ENCODE data around the gene FICD. TPM values are rescaled to one million over a fixed set of nuclear protein-coding genes. Genes with fewer than 3 reads are reported as not detected.

FICD gene
- polyA plus RNA-seq, 3 donors = 1.00 to 1.9 (median 1.6) TPM

DNA sequence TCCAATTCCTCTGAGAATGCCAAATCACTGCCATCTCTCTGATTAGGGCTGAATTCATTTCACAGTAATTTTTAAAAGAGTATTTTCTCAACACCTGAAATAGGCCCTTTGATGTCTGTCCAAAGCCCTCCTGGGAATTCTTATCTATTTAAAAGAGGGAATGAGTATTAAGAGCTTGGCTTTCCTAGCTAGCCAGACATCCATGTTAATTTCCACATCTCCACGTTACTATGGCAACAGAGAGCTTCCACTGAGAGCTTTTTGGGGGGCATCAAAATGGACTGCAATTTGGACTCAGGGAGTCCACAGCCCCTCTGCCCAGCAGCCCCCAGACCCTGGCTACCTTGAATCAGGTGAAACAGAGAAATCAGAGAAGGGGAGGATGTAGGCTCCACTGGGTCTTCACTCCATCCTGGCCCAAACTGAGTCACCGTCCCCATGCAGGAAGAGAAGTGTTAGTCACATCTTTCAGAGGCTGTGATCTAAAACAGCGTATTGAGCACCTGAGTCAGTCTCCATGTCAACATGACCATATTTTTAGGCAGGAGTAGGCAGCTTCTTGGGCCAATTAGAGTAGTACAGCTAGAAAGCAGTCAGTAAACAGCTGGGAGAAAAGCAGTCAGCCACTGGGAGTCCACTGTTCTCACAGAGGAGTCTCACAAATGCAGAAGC is 7.0 kb upstream of the FICD start:
- TF ChIP-seq, protein P1, sequence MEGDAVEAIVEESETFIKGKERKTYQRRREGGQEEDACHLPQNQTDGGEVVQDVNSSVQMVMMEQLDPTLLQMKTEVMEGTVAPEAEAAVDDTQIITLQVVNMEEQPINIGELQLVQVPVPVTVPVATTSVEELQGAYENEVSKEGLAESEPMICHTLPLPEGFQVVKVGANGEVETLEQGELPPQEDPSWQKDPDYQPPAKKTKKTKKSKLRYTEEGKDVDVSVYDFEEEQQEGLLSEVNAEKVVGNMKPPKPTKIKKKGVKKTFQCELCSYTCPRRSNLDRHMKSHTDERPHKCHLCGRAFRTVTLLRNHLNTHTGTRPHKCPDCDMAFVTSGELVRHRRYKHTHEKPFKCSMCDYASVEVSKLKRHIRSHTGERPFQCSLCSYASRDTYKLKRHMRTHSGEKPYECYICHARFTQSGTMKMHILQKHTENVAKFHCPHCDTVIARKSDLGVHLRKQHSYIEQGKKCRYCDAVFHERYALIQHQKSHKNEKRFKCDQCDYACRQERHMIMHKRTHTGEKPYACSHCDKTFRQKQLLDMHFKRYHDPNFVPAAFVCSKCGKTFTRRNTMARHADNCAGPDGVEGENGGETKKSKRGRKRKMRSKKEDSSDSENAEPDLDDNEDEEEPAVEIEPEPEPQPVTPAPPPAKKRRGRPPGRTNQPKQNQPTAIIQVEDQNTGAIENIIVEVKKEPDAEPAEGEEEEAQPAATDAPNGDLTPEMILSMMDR (IDR thresholded peaks at IDR 0.05) = no peak
- Histone ChIP-seq H3K4me2 (replicated peaks; ENCODE audit: extremely low read depth, low read length, poor library complexity, severe bottlenecking) (no peak overlapping the region), H3K9ac (ENCODE audit: insufficient read depth, low read length, poor library complexity, severe bottlenecking) (no peak overlapping the region), H3K9me3 (replicated peaks in 1 of 2; ENCODE audit: control insufficient read depth in 1 of 2, insufficient read depth in 1 of 2, low read length in 2 of 2) (peaks cover 4 to 6% of the 10 kb centered on the region in 2 donors), H3K79me2 (ENCODE audit: insufficient read depth, low read length) (no peaks in the 10 kb centered on the region), H4K20me1 (ENCODE audit: insufficient read depth, low read length) (no peaks in the 10 kb centered on the region), H3K27me3 (ENCODE audit: control insufficient read depth in 2 of 2, insufficient read depth in 2 of 2, low read length in 2 of 2) (peaks cover 0 to 2% of the 10 kb centered on the region in 2 donors), H3K27ac (ENCODE audit: low read depth in 1 of 2, low read length in 2 of 2) (no peak overlapping the region), H3K36me3 (replicated peaks in 1 of 2; ENCODE audit: control insufficient read depth in 1 of 2, insufficient read depth in 2 of 2, low read length in 2 of 2) (no peaks in the 10 kb centered on the region), H3K4me1 (ENCODE audit: control insufficient read depth in 1 of 2, insufficient read depth in 2 of 2, low read length in 2 of 2) (peaks cover 3 to 11% of the 10 kb centered on the region in 2 donors), H2AFZ (ENCODE audit: insufficient read depth, low read depth, low read length, poor library complexity, severe bottlenecking) (no peak overlapping the region), H3K4me3 (replicated peaks in 1 of 3; ENCODE audit: low read depth in 2 of 3, low read length in 3 of 3) (no peak overlapping the region)
- peaks cover 8 to 16% (median 10%) of the 10 kb centered on the region in 3 donors for H3K27me3 Mint-ChIP-seq (ENCODE audit: low read depth in 3 of 3)
- H3K27ac Mint-ChIP-seq = peak overlapping the region in 1 of 7 donors; percentile 62
- peaks cover 9 to 23% (median 14%) of the 10 kb centered on the region in 7 donors for H3K9me3 Mint-ChIP-seq
- intact Hi-C loops (cut with micrococcal nuclease) = no loop called here
- no peak for DNase-seq
- no peaks in the 10 kb centered on the region for H3K36me3 Mint-ChIP-seq
- WGBS (ENCODE audit: insufficient coverage) = 72% methylated on average over 3 of the region's 3 CpGs
- peaks cover 12% of the 10 kb centered on the region for H3K4me1 Mint-ChIP-seq
- H3K4me3 Mint-ChIP-seq = no peak overlapping the region

DNA sequence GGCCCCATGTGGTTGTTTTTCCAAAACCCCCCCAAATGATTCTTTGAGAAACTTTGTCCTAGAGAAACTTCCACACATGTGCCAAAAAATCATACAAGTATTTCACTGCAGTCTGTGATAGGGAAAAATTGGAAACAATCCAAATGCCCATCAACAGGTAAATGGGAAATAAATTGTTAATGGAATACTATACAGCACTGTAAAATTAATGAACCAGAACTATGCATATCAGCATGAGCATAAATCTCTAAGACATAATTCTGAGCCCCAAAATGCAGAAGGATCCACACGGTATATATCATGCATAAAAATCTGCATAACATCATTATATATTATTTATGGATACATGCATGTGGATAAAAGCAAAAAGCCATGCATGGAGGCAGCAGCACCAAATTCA is 5.3 kb upstream of the FICD start:
- H3K4me3 Mint-ChIP-seq = no peak overlapping the region
- DNase-seq = no peak

More for the DNA sequence above, 5.3 kb upstream of the FICD start:
- TF ChIP-seq, protein P1 (IDR thresholded peaks at IDR 0.05) = no peak
- Histone ChIP-seq H3K4me1 (ENCODE audit: control insufficient read depth in 1 of 2, insufficient read depth in 2 of 2, low read length in 2 of 2) (peaks cover 4 to 10% of the 10 kb centered on the region in 2 donors), H4K20me1 (ENCODE audit: insufficient read depth, low read length) (no peaks in the 10 kb centered on the region), H2AFZ (ENCODE audit: insufficient read depth, low read depth, low read length, poor library complexity, severe bottlenecking) (no peak overlapping the region), H3K9me3 (replicated peaks in 1 of 2; ENCODE audit: control insufficient read depth in 1 of 2, insufficient read depth in 1 of 2, low read length in 2 of 2) (no peaks in the 10 kb centered on the region), H3K27ac (ENCODE audit: low read depth in 1 of 2, low read length in 2 of 2) (no peak overlapping the region), H3K9ac (ENCODE audit: insufficient read depth, low read length, poor library complexity, severe bottlenecking) (no peak overlapping the region), H3K79me2 (ENCODE audit: insufficient read depth, low read length) (no peaks in the 10 kb centered on the region), H3K4me3 (replicated peaks in 1 of 3; ENCODE audit: low read depth in 2 of 3, low read length in 3 of 3) (no peak overlapping the region), H3K4me2 (replicated peaks; ENCODE audit: extremely low read depth, low read length, poor library complexity, severe bottlenecking) (no peak overlapping the region), H3K27me3 (ENCODE audit: control insufficient read depth in 2 of 2, insufficient read depth in 2 of 2, low read length in 2 of 2) (peaks cover 0 to 2% of the 10 kb centered on the region in 2 donors), H3K36me3 (replicated peaks in 1 of 2; ENCODE audit: control insufficient read depth in 1 of 2, insufficient read depth in 2 of 2, low read length in 2 of 2) (no peaks in the 10 kb centered on the region)
- intact Hi-C loops (cut with micrococcal nuclease) = loop anchor here (10.0 kb wide), 2 partner anchors 585 to 835 kb away; partner anchors contain the start of genes ALKBH2 (in 2 of the 2) and UNG (in 2 of the 2)
- Mint-ChIP-seq H3K4me1 (peaks cover 7% of the 10 kb centered on the region), H3K27ac (no peak overlapping the region), H3K36me3 (no peaks in the 10 kb centered on the region), H3K9me3 (peaks cover 0 to 8% (median 2%) of the 10 kb centered on the region in 7 donors), H3K27me3 (ENCODE audit: low read depth in 3 of 3) (peaks cover 13 to 19% (median 13%) of the 10 kb centered on the region in 3 donors)
- WGBS (ENCODE audit: insufficient coverage) = no CpG with 5 or more reads among the region's 1 CpG

Data from CD14-positive monocyte (primary cell).